K562 (cell line): ENCODE results near the gene EXO5. TPM values are rescaled to one million over a fixed set of nuclear protein-coding genes. Genes with fewer than 3 reads are reported as not detected.

Experiments used
- ADNP ChIP-seq: fragments of 200-800 bp; sonication (Bioruptor generic); IDR thresholded peaks from 2 replicates; pipeline ENCODE4 v1.6.1; 2016; ENCODE audit warnings: missing genetic modification characterization, missing compliant biosample characterization
- ATF1 ChIP-seq, 2 experiments: fragments of 450-650 bp in 1 of 2; IDR thresholded peaks; 2 replicates each; pipeline ENCODE4 v1.6.1; 2016; ENCODE audit warnings: missing compliant biosample characterization in 1 of 2, missing genetic modification characterization in 1 of 2
- ESRRA ChIP-seq: fragments of 450-650 bp; IDR thresholded peaks from 2 replicates; pipeline ENCODE4 v1.6.1; 2014; ENCODE audit warnings: low read depth, mild to moderate bottlenecking, moderate library complexity, borderline replicate concordance
- ETV6 ChIP-seq, 3 experiments: fragments of 150-350 bp in 1 of 3; sonication (generic) in 1 of 3; formaldehyde crosslinking in 1 of 3; IDR thresholded peaks; 2 replicates each; pipeline versions ENCODE4 v1.6.1 to v1.8.0; 2014 to 2022; ENCODE audit warnings: borderline replicate concordance in 2 of 3, low read depth in 2 of 3, antibody characterized with exemption in 1 of 3, low read length in 1 of 3, mild to moderate bottlenecking in 1 of 3, missing genetic modification reagents in 1 of 3
- GTF2F1 ChIP-seq: IDR thresholded peaks from 2 replicates; pipeline ENCODE4 v1.6.1; 2011; ENCODE audit warnings: low read depth, low read length, improper control_type of control experiment
- HDAC6 ChIP-seq: IDR thresholded peaks from 2 replicates; pipeline ENCODE4 v1.6.1; 2012; ENCODE audit warnings: low read depth, mild to moderate bottlenecking, control low read depth, inconsistent platforms, low read length, moderate library complexity
- KAT8 ChIP-seq: fragments of 450-650 bp; IDR thresholded peaks from 2 replicates; pipeline ENCODE4 v1.6.1; 2016; ENCODE audit warnings: low read depth, mild to moderate bottlenecking
- LEF1 ChIP-seq: fragments of 450-650 bp; IDR thresholded peaks from 2 replicates; pipeline ENCODE4 v1.6.1; 2016; ENCODE audit warnings: mild to moderate bottlenecking
- NBN ChIP-seq: fragments of 450-650 bp; IDR thresholded peaks from 2 replicates; pipeline ENCODE4 v1.6.1; 2016; ENCODE audit warnings: low read depth, mild to moderate bottlenecking
- PHB ChIP-seq: fragments of 250-450 bp; sonication (Bioruptor Pico); IDR thresholded peaks from 2 replicates; pipeline ENCODE4 v1.5.0; 2021
- PHF8 ChIP-seq: fragments of 200-600 bp; sonication (generic); IDR thresholded peaks from 2 replicates; pipeline ENCODE4 v1.6.1; 2012; ENCODE audit warnings: mixed run types, mild to moderate bottlenecking, inconsistent platforms, low read length, moderate library complexity, borderline replicate concordance
- SAFB ChIP-seq: fragments of 200-400 bp; formaldehyde crosslinking; IDR thresholded peaks from 2 replicates; pipeline ENCODE4 v1.6.1; 2017; ENCODE audit warnings: low read depth, low read length, borderline replicate concordance
- SRF ChIP-seq, 2 experiments: fragments of 250-450, 450-650 bp in 1 of 2; sonication (Bioruptor Pico) in 1 of 2; sonication (generic) in 1 of 2; formaldehyde crosslinking; IDR thresholded peaks; 2 replicates each; pipeline versions ENCODE4 v1.5.0 to v1.5.1; 2020 to 2022; ENCODE audit warnings: mild to moderate bottlenecking in 1 of 2, missing genetic modification reagents in 1 of 2
- TAF1 ChIP-seq: IDR thresholded peaks from 2 replicates; pipeline ENCODE4 v1.6.1; 2011; ENCODE audit warnings: mild to moderate bottlenecking, low read length, moderate library complexity; ENCODE audit not compliant: insufficient read depth, control insufficient read depth, severe bottlenecking; ENCODE audit errors: extremely low read depth
- TCF7L2 ChIP-seq: fragments of 150-350 bp; IDR thresholded peaks from 2 replicates; pipeline ENCODE4 v1.6.1; 2016; ENCODE audit warnings: low read depth, mild to moderate bottlenecking, low read length, moderate library complexity
- TSHZ1 ChIP-seq: fragments of 250-450 bp; sonication (Bioruptor Pico); IDR thresholded peaks from 2 replicates; pipeline ENCODE4 v1.4.0; 2020; ENCODE audit warnings: mild to moderate bottlenecking, moderate library complexity
- ZBTB12 ChIP-seq: fragments of 250-450 bp; sonication (Bioruptor Pico); IDR thresholded peaks from 2 replicates; pipeline ENCODE4 v1.4.0; 2020
- ZNF12 ChIP-seq: sonication (generic); formaldehyde crosslinking; IDR thresholded peaks from 2 replicates; pipeline ENCODE4 v1.4.0; 2020; ENCODE audit warnings: mild to moderate bottlenecking, missing genetic modification reagents
- ZNF224 ChIP-seq: sonication (generic); formaldehyde crosslinking; IDR thresholded peaks from 2 replicates; pipeline ENCODE4 v1.8.0; 2022; ENCODE audit warnings: mild to moderate bottlenecking, missing genetic modification reagents
- polyA plus RNA-seq, 8 experiments: library from polyadenylated mRNA; depleted of rRNA in 4 of 8; stranded (reverse) in 5 of 8; unstranded in 3 of 8; fragments of >200 nt; fragmentation: Nextera tagmentation in 2 of 8; fragmentation: Illumina TruSeq in 1 of 8; extraction: Ambion mirVana in 2 of 8; extraction: Trizol in 1 of 8; gene quantifications; 2 replicates each; pipeline versions ENCODE4 v1.2.1 to v1.2.3, GENCODE V29; 2011 to 2014; ENCODE audit warnings: inconsistent platforms in 1 of 8, missing spikeins in 1 of 8
- total RNA-seq, 7 experiments: library from RNA; depleted of rRNA in 6 of 7; stranded (reverse); fragments of >200 nt in 6 of 7; fragmentation: Illumina TruSeq in 2 of 7; extraction: Trizol in 2 of 7; gene quantifications; 2 replicates each; pipeline versions ENCODE4 v1.2.1 to v1.2.3, GENCODE V29; 2011 to 2021; ENCODE audit warnings: low replicate concordance in 1 of 7
- TF ChIP-seq, protein P1 (sequence below): fragments of 450-650 bp; IDR thresholded peaks from 2 replicates; pipeline ENCODE4 v1.6.1; 2016; ENCODE audit warnings: antibody characterized with exemption

Gene EXO5
- total and polyA plus RNA-seq, 9 of the 15 experiments (the other 6 are each of a cell fraction or from before 2014, with no cell fraction given), result 1.1 to 4.3 (median 2.8) TPM

- TF ChIP-seq ZNF12 (CRISPR knock-in tag), result no peak
- TF ChIP-seq, protein P1, sequence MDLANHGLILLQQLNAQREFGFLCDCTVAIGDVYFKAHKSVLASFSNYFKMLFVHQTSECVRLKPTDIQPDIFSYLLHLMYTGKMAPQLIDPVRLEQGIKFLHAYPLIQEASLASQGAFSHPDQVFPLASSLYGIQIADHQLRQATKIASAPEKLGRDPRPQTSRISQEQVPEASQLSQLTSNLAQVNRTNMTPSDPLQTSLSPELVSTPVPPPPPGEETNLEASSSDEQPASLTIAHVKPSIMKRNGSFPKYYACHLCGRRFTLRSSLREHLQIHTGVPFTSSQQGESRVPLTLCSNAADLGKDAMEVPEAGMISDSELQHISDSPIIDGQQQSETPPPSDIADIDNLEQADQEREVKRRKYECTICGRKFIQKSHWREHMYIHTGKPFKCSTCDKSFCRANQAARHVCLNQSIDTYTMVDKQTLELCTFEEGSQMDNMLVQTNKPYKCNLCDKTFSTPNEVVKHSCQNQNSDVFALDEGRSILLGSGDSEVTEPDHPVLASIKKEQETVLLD, result 0 out of 2 replicates have a peak, but pooled peaks have one; percentile 5
- TF ChIP-seq ZBTB12 (CRISPR knock-in tag), result no peak
- TF ChIP-seq PHB (CRISPR knock-in tag), result no peak
- TF ChIP-seq ATF1 (CRISPR knock-in tag; IDR thresholded peaks at IDR 0.05), result no peak
- 0 out of 2 replicates have a peak, but pooled peaks have one; percentile 31 for TF ChIP-seq ATF1 (tag; IDR thresholded peaks at IDR 0.05)
- no peak for TF ChIP-seq LEF1
- TF ChIP-seq SAFB, result peak; percentile 59; the same call in 1 of the 2 replicates
- no peak for TF ChIP-seq HDAC6
- peak; percentile 58; the same call in 1 of the 2 replicates for TF ChIP-seq NBN
- TF ChIP-seq TSHZ1 (CRISPR knock-in tag), result no peak
- TF ChIP-seq TCF7L2, result no peak
- TF ChIP-seq GTF2F1, result no peak
- TF ChIP-seq PHF8, result peak; percentile 94; the same call in 1 of the 2 replicates
- TF ChIP-seq ZNF224, result no peak
- no peak for TF ChIP-seq ETV6 (IDR thresholded peaks at IDR 0.05; ENCODE audit: borderline replicate concordance in 1 of 2, low read depth in 2 of 2, low read length in 1 of 2)
- TF ChIP-seq ETV6 (CRISPR knock-in tag; IDR thresholded peaks at IDR 0.05; ENCODE audit: borderline replicate concordance), result peak; percentile 75; the same call in 1 of the 2 replicates
- no peak for TF ChIP-seq SRF (CRISPR knock-in tag; IDR thresholded peaks at IDR 0.05)
- TF ChIP-seq TAF1, result peak; percentile 43
- no peak for TF ChIP-seq KAT8
- peak; percentile 35; the same call in 1 of the 2 replicates for TF ChIP-seq ESRRA
- TF ChIP-seq ADNP (tag), result peak; percentile 90
These were observed 31.5 kb upstream of the EXO5 start, which contains the start of gene ZFP69 (continued) for GRCh38 chr1:40476924-40477677.
